Epithelial cell of proximal tubule (primary cell): ENCODE measurements around the gene ARHGAP30. TPM values are rescaled to one million over a fixed set of nuclear protein-coding genes. Genes with fewer than 3 reads are reported as not detected.

Experiments
- DNase-seq: peaks from one replicate; pipeline ENCODE4 v3.0.0-alpha.2; 2011; ENCODE audit warnings: low read depth
- H3K4me3 ChIP-seq: 2 replicates; pipeline ENCODE4 v1.5.1; 2011; ENCODE audit warnings: low read depth, mild to moderate bottlenecking, low read length
- CTCF ChIP-seq: conservative IDR thresholded peaks from 2 replicates; pipeline ENCODE4 v1.5.1; 2012; ENCODE audit warnings: low read depth, mild to moderate bottlenecking, low read length
- total RNA-seq: library from RNA; depleted of rRNA; stranded (reverse); fragments of >200 nt; gene quantifications from 2 replicates; pipeline ENCODE4 v1.2.3, GENCODE V29; 2015

Gene ARHGAP30
- total RNA-seq, 1 donor from 2014 or later: 0.06 TPM

DNA sequence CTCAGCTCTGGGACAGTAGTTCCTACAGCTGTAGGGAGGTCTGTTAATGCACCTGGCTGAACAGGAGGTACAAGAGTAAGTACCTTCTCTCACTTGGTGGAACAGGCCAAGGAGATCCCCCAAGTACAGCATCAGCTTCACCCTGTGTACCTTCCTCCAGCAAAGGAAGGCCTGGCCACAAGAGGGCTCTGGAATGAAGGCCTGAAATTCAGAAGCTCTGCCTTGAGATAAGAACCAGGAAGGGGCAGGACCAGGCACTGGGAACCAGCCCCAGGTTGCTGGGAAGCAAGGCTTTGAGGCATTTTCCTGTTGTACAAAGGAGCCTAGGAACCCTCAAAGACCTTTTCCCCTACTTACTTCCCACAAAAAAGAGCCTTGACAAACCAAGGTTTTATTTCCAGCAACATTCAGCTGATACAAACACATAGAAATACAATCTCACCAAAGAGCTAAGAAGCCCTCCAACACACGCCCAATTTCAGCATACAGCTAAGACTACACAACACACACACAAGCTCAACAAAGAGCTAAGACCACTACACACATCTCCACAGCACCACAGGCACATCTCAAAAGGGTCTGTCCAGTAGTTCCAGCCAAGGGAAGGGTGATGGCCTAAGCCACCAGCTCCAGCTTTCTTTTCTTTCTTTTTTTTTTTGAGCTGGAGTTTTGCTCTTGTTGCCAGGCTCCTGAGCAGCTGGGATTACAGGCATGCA, 72.2 kb downstream of the ARHGAP30 start:
- DNase-seq: no peak

More for the DNA sequence above, 72.2 kb downstream of the ARHGAP30 start:
- no peak overlapping the region for H3K4me3 ChIP-seq
- TF ChIP-seq CTCF: peak; percentile 78

Other genes with a start within 250 kb of the ARHGAP30 start
- gene CD244, start 207.0 kb downstream of the ARHGAP30 start, total RNA-seq: not detected in 2 replicates
- gene ITLN1, start 184.7 kb downstream of the ARHGAP30 start, total RNA-seq: not detected in 2 replicates
- not detected in 2 replicates for gene ITLN2, start 115.1 kb downstream of the ARHGAP30 start, total RNA-seq
- 42.2 and 57.8 TPM in 2 replicates for gene F11R, start 48.7 kb downstream of the ARHGAP30 start, total RNA-seq
- gene TSTD1, start 30.9 kb downstream of the ARHGAP30 start, total RNA-seq: 52.0 and 148 TPM in 2 replicates
- 37.9 and 53.7 TPM in 2 replicates for gene USF1, start 23.9 kb downstream of the ARHGAP30 start, total RNA-seq
- gene NECTIN4, start 19.7 kb upstream of the ARHGAP30 start, total RNA-seq: 3.0 and 6.1 TPM in 2 replicates
- gene KLHDC9, start 28.5 kb upstream of the ARHGAP30 start, total RNA-seq: 2.6 and 6.5 TPM in 2 replicates
- 102 and 103 TPM in 2 replicates for gene PFDN2, start 48.1 kb upstream of the ARHGAP30 start, total RNA-seq
- gene NIT1, start 48.2 kb upstream of the ARHGAP30 start, total RNA-seq: 34.2 and 55.9 TPM in 2 replicates
- gene DEDD, start 62.8 kb upstream of the ARHGAP30 start, total RNA-seq: 22.8 and 24.7 TPM in 2 replicates
- 84.7 and 117 TPM in 2 replicates for gene UFC1, start 84.1 kb upstream of the ARHGAP30 start, total RNA-seq
- 10.2 and 20.6 TPM in 2 replicates for gene USP21, start 89.6 kb upstream of the ARHGAP30 start, total RNA-seq
- gene PPOX, start 96.5 kb upstream of the ARHGAP30 start, total RNA-seq: 20.3 and 22.0 TPM in 2 replicates
- gene B4GALT3, start 107.6 kb upstream of the ARHGAP30 start, total RNA-seq: 46.2 and 50.7 TPM in 2 replicates
- under 0.01 TPM in 1 of 2 replicates, not detected in the other for gene ADAMTS4, start 129.2 kb upstream of the ARHGAP30 start, total RNA-seq
- gene NDUFS2, start 132.5 kb upstream of the ARHGAP30 start, total RNA-seq: 104 and 124 TPM in 2 replicates
- not detected in 2 replicates for gene FCER1G, start 145.4 kb upstream of the ARHGAP30 start, total RNA-seq
- not detected in 2 replicates for gene APOA2, start 153.7 kb upstream of the ARHGAP30 start, total RNA-seq
- 6.2 and 12.4 TPM in 2 replicates for gene TOMM40L, start 156.2 kb upstream of the ARHGAP30 start, total RNA-seq
- gene NR1I3, start 168.3 kb upstream of the ARHGAP30 start, total RNA-seq: not detected in 2 replicates
- 0.35 TPM in 1 of 2 replicates, not detected in the other for gene PCP4L1, start 188.9 kb upstream of the ARHGAP30 start, total RNA-seq
- gene MPZ, start 240.1 kb upstream of the ARHGAP30 start, total RNA-seq: 0.69 and 1.2 TPM in 2 replicates
- gene SDHC, start 244.5 kb upstream of the ARHGAP30 start, total RNA-seq: 12.7 and 15.8 TPM in 2 replicates